ENCODE measurements around the gene UROC1. TPM values are rescaled to one million over a fixed set of nuclear protein-coding genes. Genes with fewer than 3 reads are reported as not detected.

Gene UROC1
- total RNA-seq, 1 experiment from 2014 or later = not detected

DNA sequence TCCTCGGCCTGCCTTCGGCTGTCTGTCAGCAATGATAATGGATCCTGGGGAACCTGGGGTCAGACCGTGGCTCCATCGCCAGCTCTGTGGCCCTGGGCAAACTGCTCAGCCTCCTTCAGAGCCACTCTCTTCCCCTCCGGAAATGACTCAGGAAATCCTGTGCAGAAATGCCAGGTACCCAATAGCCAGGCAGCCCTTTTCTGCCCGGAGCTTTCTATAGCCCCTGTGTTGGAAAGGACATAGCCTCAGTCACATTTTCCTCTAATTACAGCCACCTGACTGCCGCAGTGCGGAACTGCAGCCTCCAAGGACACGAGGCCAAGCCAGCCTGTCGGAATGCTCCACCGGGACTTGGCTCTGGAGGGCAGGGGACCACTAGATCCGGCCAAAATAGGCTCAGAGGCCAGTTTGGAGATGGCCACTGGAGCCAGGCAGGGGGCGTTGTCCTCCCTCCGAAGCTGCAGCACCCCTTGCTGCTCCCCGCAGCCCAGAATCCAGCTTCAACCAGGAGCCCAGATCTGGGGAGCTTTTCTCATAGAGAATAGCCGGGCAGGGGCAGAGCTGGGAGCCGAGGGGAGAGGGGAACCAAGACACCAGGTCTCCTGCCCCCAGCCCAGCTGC lies 30.3 kb downstream of the UROC1 start:
- ATAC-seq = peak; percentile 41; the same call in 1 of the 2 replicates
- no peaks in the 10 kb centered on the region for H3K36me3 ChIP-seq (ENCODE audit: control insufficient read depth in 1 of 2, insufficient read depth in 2 of 2, low read length in 2 of 2)
- CTCF ChIA-PET = no interaction called here
- H3K27me3 ChIP-seq (ENCODE audit: insufficient read depth, low read length) = no peaks in the 10 kb centered on the region
- H3K4me2 ChIP-seq (ENCODE audit: low read length) = no peak overlapping the region
- intact Hi-C loops (cut with micrococcal nuclease) = no loop called here
- no peak overlapping the region for H3K27ac ChIP-seq (ENCODE audit: low read depth, low read length)
- POLR2A ChIA-PET = no interaction called here
- H3K9me2 ChIP-seq (ENCODE audit: insufficient read depth) = no peaks in the 10 kb centered on the region
- H3K9me3 ChIP-seq (ENCODE audit: control insufficient read depth in 1 of 2, insufficient read depth in 1 of 2, low read depth in 1 of 2, low read length in 2 of 2) = no peaks in the 10 kb centered on the region
- H4K20me1 ChIP-seq (ENCODE audit: insufficient read depth) = no peaks in the 10 kb centered on the region
- no peaks in the 10 kb centered on the region for H3K79me2 ChIP-seq (ENCODE audit: insufficient read depth, low read length)
- no TSS peak for BruUV-seq (replicated peaks)
- no peak overlapping the region for H3K9ac ChIP-seq (ENCODE audit: low read length)
- no peak overlapping the region for H3K4me3 ChIP-seq (replicated peaks in 1 of 2; ENCODE audit: low read depth in 1 of 2, low read length in 2 of 2)
- no peak for DNase-seq (ENCODE audit: low read depth, low spot score)
- peaks cover 0 to 4% of the 10 kb centered on the region in 2 experiments; a peak in 1 of 4 replicates for H3K4me1 ChIP-seq (ENCODE audit: control insufficient read depth in 1 of 2, insufficient read depth in 2 of 2, low read length in 2 of 2)
- no peak overlapping the region for H2AFZ ChIP-seq (ENCODE audit: low read depth, low read length, poor library complexity, severe bottlenecking)
- RAD21 ChIA-PET (ENCODE audit: low non-redundant PET in 1 of 2, low total read pairs in 2 of 2, uncharacterized antibody in 2 of 2, unreplicated experiment in 2 of 2) = no interaction called here
- TF ChIP-seq, protein P1, sequence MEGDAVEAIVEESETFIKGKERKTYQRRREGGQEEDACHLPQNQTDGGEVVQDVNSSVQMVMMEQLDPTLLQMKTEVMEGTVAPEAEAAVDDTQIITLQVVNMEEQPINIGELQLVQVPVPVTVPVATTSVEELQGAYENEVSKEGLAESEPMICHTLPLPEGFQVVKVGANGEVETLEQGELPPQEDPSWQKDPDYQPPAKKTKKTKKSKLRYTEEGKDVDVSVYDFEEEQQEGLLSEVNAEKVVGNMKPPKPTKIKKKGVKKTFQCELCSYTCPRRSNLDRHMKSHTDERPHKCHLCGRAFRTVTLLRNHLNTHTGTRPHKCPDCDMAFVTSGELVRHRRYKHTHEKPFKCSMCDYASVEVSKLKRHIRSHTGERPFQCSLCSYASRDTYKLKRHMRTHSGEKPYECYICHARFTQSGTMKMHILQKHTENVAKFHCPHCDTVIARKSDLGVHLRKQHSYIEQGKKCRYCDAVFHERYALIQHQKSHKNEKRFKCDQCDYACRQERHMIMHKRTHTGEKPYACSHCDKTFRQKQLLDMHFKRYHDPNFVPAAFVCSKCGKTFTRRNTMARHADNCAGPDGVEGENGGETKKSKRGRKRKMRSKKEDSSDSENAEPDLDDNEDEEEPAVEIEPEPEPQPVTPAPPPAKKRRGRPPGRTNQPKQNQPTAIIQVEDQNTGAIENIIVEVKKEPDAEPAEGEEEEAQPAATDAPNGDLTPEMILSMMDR (IDR thresholded peaks at IDR 0.05 in 2 of 3, conservative IDR thresholded peaks at IDR 0.05 in 1 of 3; ENCODE audit: borderline replicate concordance in 1 of 3, insufficient read depth in 1 of 3, low read depth in 2 of 3, low read length in 2 of 3) = peak in 1 of 3 experiments; percentile 8; a peak in 1 of 6 replicates
- TF ChIP-seq RAD21 (IDR thresholded peaks at IDR 0.05; ENCODE audit: low read depth) = no peak

DNA sequence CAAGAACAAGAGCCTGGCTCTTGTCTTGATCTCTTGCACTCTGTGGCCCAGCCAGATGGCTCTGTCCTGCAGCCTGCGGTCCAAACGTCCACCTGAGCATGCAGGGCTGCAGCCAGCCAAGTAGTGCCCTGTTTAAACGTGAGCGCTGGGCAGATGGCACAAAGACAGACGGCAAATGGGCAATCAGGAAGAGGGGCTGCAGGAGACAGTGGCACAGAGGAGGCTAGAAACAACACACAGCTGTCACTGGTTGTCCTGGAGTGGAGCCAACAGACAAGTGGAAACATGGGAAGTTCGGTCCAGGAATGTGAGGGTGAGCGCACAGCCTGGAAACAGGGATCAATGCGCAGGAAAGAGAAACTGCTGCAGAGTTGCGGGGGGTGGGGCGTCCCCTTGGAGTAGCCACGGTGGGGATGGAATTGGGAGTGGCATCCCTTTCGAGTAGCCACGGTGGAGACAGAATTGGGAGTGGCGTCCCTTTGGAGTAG lies 31.2 kb downstream of the UROC1 start:
- Histone ChIP-seq H2AFZ (ENCODE audit: low read depth, low read length, poor library complexity, severe bottlenecking) (no peak overlapping the region), H3K9ac (ENCODE audit: low read length) (no peak overlapping the region), H3K9me2 (ENCODE audit: insufficient read depth) (no peaks in the 10 kb centered on the region), H3K36me3 (ENCODE audit: control insufficient read depth in 1 of 2, insufficient read depth in 2 of 2, low read length in 2 of 2) (no peaks in the 10 kb centered on the region), H3K4me3 (replicated peaks in 1 of 2; ENCODE audit: low read depth in 1 of 2, low read length in 2 of 2) (no peak overlapping the region), H3K4me2 (ENCODE audit: low read length) (no peak overlapping the region), H4K20me1 (ENCODE audit: insufficient read depth) (no peaks in the 10 kb centered on the region), H3K4me1 (ENCODE audit: control insufficient read depth in 1 of 2, insufficient read depth in 2 of 2, low read length in 2 of 2) (peaks cover 0 to 4% of the 10 kb centered on the region in 2 experiments; a peak in 1 of 4 replicates), H3K79me2 (ENCODE audit: insufficient read depth, low read length) (no peaks in the 10 kb centered on the region), H3K9me3 (ENCODE audit: control insufficient read depth in 1 of 2, insufficient read depth in 1 of 2, low read depth in 1 of 2, low read length in 2 of 2) (no peaks in the 10 kb centered on the region), H3K27me3 (ENCODE audit: insufficient read depth, low read length) (no peaks in the 10 kb centered on the region), H3K27ac (ENCODE audit: low read depth, low read length) (no peak overlapping the region)
- DNase-seq (ENCODE audit: low read depth, low spot score) (no peak), ATAC-seq (no peak)
- ChIA-PET RAD21 (ENCODE audit: low non-redundant PET in 1 of 2, low total read pairs in 2 of 2, uncharacterized antibody in 2 of 2, unreplicated experiment in 2 of 2) (no interaction called here), POLR2A (no interaction called here), CTCF (no interaction called here)
- intact Hi-C loops (cut with micrococcal nuclease) = no loop called here
- BruUV-seq (replicated peaks) = no TSS peak
- TF ChIP-seq ZNF274 (IDR thresholded peaks at IDR 0.05; ENCODE audit: low read depth, low read length) (no peak), ZFX (IDR thresholded peaks at IDR 0.05) (no peak), EZH2 (IDR thresholded peaks at IDR 0.05) (no peak), CEBPB (IDR thresholded peaks at IDR 0.05; ENCODE audit: low read depth) (no peak), POLR2A (IDR thresholded peaks at IDR 0.05; ENCODE audit: borderline replicate concordance, extremely low read depth, insufficient read depth, insufficient read length) (no peak), SRF (IDR thresholded peaks at IDR 0.05; ENCODE audit: low read depth) (no peak), TCF7L2 (IDR thresholded peaks at IDR 0.05; ENCODE audit: borderline replicate concordance, extremely low read depth, insufficient read depth, insufficient read length) (no peak), SIN3A (IDR thresholded peaks at IDR 0.05; ENCODE audit: low read depth) (no peak), SP1 (IDR thresholded peaks at IDR 0.05; ENCODE audit: low read depth) (no peak)
- TF ChIP-seq, protein P2, sequence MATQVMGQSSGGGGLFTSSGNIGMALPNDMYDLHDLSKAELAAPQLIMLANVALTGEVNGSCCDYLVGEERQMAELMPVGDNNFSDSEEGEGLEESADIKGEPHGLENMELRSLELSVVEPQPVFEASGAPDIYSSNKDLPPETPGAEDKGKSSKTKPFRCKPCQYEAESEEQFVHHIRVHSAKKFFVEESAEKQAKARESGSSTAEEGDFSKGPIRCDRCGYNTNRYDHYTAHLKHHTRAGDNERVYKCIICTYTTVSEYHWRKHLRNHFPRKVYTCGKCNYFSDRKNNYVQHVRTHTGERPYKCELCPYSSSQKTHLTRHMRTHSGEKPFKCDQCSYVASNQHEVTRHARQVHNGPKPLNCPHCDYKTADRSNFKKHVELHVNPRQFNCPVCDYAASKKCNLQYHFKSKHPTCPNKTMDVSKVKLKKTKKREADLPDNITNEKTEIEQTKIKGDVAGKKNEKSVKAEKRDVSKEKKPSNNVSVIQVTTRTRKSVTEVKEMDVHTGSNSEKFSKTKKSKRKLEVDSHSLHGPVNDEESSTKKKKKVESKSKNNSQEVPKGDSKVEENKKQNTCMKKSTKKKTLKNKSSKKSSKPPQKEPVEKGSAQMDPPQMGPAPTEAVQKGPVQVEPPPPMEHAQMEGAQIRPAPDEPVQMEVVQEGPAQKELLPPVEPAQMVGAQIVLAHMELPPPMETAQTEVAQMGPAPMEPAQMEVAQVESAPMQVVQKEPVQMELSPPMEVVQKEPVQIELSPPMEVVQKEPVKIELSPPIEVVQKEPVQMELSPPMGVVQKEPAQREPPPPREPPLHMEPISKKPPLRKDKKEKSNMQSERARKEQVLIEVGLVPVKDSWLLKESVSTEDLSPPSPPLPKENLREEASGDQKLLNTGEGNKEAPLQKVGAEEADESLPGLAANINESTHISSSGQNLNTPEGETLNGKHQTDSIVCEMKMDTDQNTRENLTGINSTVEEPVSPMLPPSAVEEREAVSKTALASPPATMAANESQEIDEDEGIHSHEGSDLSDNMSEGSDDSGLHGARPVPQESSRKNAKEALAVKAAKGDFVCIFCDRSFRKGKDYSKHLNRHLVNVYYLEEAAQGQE (IDR thresholded peaks at IDR 0.05; ENCODE audit: low read depth) = no peak
- TF ChIP-seq, protein P1 (IDR thresholded peaks at IDR 0.05 in 2 of 3, conservative IDR thresholded peaks at IDR 0.05 in 1 of 3; ENCODE audit: borderline replicate concordance in 1 of 3, insufficient read depth in 1 of 3, low read depth in 2 of 3, low read length in 2 of 3) = no peak

All from HCT116 (cell line).